Measurements from ENCODE around the gene DLK1.
A peak's percentile ranks its signal among the peaks of the same experiment; 100 is the strongest.

Gene DLK1

GRCh38 chr14:100770605-100771120 is 44.0 kb downstream of the DLK1 start:
- intact Hi-C loops (cut with DNase I) = no loop called here
- DNase-seq = peak in 6 of 42 donors; percentile 3 to 36 (median 12)

GRCh38 chr14:100771121-100771800 is 44.6 kb downstream of the DLK1 start:
- peak in 4 of 42 donors; percentile 3 to 31 (median 16) for DNase-seq
- intact Hi-C loops (cut with DNase I) = no loop called here

GRCh38 chr14:100772607-100773165 is 46.0 kb downstream of the DLK1 start:
- peak in 4 of 42 donors; percentile 12 to 21 (median 14) for DNase-seq
- intact Hi-C loops (cut with DNase I) = no loop called here

- intact Hi-C loops (cut with DNase I) = no loop called here
- DNase-seq = peak in 7 of 42 donors; percentile 7 to 45 (median 26)
Measured at GRCh38 chr14:100773331-100774163, 46.9 kb downstream of the DLK1 start.

GRCh38 chr14:100774164-100774537 is 47.5 kb downstream of the DLK1 start:
- intact Hi-C loops (cut with DNase I) = no loop called here
- DNase-seq = peak in 5 of 42 donors; percentile 10 to 32 (median 17)

GRCh38 chr14:100775351-100775830 is 48.7 kb downstream of the DLK1 start:
- peak in 9 of 42 donors; percentile 1 to 39 (median 7) for DNase-seq
- intact Hi-C loops (cut with DNase I) = no loop called here

- peak in 13 of 42 donors; percentile 2 to 35 (median 12) for DNase-seq
Measured at GRCh38 chr14:100775831-100776591, 49.3 kb downstream of the DLK1 start.

GRCh38 chr14:100776681-100777365 is 50.1 kb downstream of the DLK1 start:
- intact Hi-C loops (cut with DNase I) = no loop called here
- DNase-seq = peak in 11 of 42 donors; percentile 2 to 36 (median 13)

More at GRCh38 chr14:100775831-100776591, 49.3 kb downstream of the DLK1 start:
- intact Hi-C loops (cut with DNase I) = no loop called here

- intact Hi-C loops (cut with DNase I) = no loop called here
- DNase-seq = peak in 10 of 42 donors; percentile 2 to 32 (median 6)
Measured at GRCh38 chr14:100777366-100777817, 50.7 kb downstream of the DLK1 start.

- DNase-seq = peak in 12 of 42 donors; percentile 1 to 33 (median 7)
Measured at GRCh38 chr14:100777818-100778525, 51.3 kb downstream of the DLK1 start.

GRCh38 chr14:100778526-100778882 is 51.8 kb downstream of the DLK1 start:
- DNase-seq = peak in 7 of 42 donors; percentile 0 to 37 (median 9)
- intact Hi-C loops (cut with DNase I) = no loop called here

More at GRCh38 chr14:100777818-100778525, 51.3 kb downstream of the DLK1 start:
- intact Hi-C loops (cut with DNase I) = no loop called here

GRCh38 chr14:100778951-100779690 is 52.4 kb downstream of the DLK1 start:
- peak in 13 of 42 donors; percentile 2 to 36 (median 11) for DNase-seq
- intact Hi-C loops (cut with DNase I) = no loop called here

- intact Hi-C loops (cut with DNase I) = no loop called here
- DNase-seq = peak in 9 of 42 donors; percentile 4 to 27 (median 10)
Measured at GRCh38 chr14:100779691-100780080, 53.0 kb downstream of the DLK1 start.

GRCh38 chr14:100780246-100780645 is 53.6 kb downstream of the DLK1 start:
- peak in 8 of 42 donors; percentile 3 to 34 (median 20) for DNase-seq
- intact Hi-C loops (cut with DNase I) = no loop called here

- intact Hi-C loops (cut with DNase I) = no loop called here
- DNase-seq = peak in 10 of 42 donors; percentile 0 to 36 (median 14)
Measured at GRCh38 chr14:100780646-100781355, 54.1 kb downstream of the DLK1 start.

GRCh38 chr14:100781952-100782351 is 55.3 kb downstream of the DLK1 start:
- intact Hi-C loops (cut with DNase I) = no loop called here
- DNase-seq = peak in 2 of 42 donors; percentile 2 to 4

Measured in head of caudate nucleus (tissue), 42 donors.